Activated CD4-positive, alpha-beta T cell treated with anti-CD3 and anti-CD28 coated beads, Interleukin-2, Interleukin-4, amounts not matched to agents 100 ng/mL and 50 ng/mL, durations not matched to agents 16 hours and 8 hours (primary cell): Measurements from ENCODE around the gene FETUB.
"Not testable (repeated sequence)": the region's sequence is repeated elsewhere in the genome, so short reads cannot be mapped to it uniquely, and the experiment has no call there.

Source experiments
- DNase-seq: peaks from one replicate; pipeline ENCODE4 v3.0.0-alpha.2; 2020; ENCODE audit warnings: low spot score

The FETUB gene

DNA sequence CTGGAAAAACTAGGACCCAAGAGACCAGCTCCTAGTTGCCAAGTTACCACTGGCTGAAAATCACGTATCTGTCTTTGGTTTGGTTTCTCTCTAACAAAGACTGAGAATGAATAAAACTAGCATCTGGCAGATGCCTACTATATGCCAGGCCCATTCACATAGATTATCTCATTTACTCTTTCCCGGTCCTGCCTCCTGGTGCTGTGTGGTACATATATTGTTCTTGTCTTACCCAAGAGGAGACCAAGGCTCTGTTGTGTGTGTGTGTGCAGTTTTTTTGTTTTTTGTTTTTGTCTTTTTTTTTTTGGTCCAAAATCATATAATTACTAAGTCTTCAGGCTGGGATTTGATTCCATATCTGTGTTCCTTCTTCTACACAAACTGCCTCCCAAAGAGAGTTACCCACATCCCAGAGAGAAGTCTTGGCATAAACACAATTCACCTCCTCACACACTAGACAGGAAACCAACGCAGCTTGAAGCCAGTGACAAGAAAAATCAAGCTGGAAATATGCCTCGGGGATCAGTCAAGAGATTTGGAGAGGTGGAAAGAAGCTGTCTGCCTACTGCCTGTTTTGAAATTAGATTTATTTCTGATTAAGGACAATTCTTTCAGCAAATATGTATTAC lies 26.4 kb upstream of the FETUB start:
- DNase-seq, result no peak

DNA sequence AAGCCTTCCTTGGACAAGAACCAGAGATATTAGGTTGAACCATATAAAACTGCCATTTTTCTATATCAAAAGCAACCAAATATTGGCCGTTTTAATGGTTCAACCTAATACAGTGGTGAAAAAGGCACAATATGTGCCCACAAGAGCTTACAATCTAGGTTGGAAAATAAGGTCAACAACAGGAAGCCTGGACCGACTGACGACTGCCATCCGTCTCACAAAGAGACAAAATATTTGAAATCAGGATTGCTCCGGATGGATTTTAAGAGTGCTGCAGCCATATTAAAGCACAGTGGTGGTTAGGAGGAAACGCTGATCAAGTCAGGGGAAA lies 26.0 kb upstream of the FETUB start:
- DNase-seq, result no peak

DNA sequence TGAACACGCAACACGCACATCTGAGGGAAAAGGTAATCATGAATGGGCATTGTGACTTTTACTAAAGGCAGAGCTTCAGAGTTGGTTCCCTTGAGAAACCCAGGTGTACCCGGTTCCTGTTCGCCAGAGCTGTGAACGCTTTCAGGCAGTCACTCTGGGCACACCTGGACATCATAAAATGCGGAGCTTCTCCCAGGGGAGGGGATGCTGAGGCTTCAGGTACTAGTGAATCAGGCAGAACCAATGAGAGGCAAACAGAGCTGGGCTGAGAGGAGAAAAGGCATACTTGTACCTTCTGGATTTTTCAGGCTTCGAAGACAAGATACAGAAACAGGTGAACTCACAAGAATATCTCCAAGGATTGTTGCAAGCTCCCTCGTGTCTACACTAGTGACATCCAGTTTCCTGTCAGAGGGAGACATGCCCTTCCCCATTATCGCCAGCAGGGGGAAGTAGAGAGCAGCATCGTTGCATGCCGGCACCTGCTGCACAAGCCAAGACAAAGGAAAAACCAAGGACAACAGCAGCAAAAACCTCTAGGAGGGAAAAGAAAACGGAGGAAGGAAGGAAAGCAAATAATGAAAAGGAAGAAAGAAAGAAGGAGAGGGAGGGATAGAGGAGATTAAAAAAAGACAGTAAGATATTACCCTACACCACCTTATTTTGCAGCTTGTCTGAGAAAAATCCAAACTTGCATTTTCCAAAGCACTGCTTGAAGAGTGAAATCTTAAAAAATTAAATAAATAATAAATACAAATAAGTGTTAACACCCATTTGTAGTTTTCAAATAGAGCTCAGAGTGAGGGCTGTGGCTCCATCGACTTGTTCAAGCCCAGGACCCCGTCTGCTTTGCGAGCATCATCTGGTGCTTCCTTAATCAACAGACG lies 25.4 kb upstream of the FETUB start:
- DNase-seq, result peak; percentile 85

DNA sequence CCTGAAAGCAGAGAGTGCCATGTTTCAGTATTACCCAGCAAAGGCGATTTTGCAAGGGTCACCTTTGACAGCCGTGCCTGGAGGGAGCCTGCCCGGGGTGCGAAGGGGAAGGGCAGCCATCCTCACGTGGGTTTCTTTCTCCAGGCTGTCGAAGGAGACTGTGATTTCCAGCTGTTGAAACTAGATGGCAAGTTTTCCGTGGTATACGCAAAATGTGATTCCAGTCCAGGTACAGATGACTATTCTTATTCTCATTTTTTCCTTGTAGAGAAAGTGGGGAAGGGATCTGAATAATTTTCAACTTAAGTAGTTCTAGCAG lies 23.9 kb upstream of the FETUB start:
- DNase-seq, result no peak

DNA sequence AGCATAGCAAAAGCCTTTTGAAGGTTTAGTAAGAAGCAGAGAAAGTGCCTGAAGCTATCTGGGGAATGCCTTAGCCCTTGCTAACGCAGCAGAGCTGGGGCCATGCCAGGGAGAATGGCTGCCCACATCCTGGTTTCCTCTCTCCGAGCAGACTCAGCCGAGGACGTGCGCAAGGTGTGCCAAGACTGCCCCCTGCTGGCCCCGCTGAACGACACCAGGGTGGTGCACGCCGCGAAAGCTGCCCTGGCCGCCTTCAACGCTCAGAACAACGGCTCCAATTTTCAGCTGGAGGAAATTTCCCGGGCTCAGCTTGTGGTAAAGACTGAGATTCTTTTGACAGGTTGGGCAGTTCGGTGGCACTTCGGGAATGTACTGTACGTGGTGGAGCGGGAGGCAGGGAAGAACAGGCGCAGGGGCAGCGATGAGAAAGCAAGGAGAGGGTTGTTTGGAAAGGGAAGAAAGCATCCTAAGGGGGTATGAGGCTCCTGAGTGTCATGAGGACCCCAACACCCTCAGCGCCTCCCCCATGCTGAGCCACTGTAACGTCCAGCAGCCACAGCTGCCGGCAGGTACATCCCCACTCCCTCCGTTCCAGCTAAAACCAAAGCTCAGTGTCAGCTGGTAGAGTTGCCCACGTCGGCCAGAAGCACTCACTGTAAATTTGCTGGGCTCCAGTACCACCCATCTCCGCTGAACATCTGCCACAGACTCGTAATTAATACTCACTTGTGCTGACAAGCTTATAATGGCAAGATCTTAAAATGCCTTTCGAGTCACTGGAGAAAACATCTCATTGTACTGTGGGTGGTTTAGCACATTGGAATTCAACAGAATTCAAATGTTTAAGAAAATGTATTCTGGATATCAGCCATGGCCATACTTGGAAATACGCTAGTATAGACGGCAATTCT lies 22.9 kb upstream of the FETUB start:
- DNase-seq, result peak; percentile 88

DNA sequence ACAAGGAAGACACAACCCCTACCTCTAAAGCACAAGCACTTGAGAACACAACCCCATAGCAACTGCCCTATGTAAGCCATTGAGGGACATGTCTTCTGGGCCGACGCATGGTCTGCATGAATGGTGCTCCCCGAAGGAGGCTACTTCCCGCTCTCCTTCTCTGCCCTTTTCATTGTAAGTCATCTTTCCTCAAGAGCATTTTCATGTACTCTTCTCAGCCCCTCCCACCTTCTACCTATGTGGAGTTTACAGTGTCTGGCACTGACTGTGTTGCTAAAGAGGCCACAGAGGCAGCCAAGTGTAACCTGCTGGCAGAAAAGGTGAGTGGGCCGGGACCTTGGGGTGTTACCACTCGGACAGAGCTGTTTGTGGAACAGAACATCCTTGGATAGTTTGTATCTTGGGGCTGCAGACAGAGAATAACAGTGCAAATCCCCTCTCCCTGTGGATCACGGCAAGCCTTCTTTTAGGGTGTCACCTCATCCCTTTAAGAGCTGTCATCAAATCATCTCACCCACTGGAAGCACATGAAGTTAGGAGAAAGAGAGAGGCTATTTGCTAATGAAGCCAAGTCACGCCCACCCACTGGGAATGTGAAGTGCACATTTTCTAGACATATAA lies 21.8 kb upstream of the FETUB start:
- no peak for DNase-seq

DNA sequence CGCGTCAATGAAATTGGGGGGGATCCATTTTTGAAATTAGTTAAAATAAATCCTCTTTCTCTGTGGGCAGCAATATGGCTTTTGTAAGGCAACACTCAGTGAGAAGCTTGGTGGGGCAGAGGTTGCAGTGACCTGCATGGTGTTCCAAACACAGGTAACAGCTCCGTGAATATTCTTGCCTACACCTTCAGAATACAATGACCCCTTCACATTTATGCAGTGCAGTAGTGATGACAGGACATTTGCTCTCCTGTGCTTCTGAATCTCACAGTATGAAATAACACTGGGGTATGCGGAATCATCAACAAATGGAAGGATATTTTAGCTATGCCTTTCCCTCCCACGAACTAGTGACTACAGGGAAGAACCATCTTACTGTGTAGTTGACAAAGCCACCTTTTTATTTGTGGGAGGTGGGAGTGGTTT lies 20.4 kb upstream of the FETUB start:
- DNase-seq, result no peak

DNA sequence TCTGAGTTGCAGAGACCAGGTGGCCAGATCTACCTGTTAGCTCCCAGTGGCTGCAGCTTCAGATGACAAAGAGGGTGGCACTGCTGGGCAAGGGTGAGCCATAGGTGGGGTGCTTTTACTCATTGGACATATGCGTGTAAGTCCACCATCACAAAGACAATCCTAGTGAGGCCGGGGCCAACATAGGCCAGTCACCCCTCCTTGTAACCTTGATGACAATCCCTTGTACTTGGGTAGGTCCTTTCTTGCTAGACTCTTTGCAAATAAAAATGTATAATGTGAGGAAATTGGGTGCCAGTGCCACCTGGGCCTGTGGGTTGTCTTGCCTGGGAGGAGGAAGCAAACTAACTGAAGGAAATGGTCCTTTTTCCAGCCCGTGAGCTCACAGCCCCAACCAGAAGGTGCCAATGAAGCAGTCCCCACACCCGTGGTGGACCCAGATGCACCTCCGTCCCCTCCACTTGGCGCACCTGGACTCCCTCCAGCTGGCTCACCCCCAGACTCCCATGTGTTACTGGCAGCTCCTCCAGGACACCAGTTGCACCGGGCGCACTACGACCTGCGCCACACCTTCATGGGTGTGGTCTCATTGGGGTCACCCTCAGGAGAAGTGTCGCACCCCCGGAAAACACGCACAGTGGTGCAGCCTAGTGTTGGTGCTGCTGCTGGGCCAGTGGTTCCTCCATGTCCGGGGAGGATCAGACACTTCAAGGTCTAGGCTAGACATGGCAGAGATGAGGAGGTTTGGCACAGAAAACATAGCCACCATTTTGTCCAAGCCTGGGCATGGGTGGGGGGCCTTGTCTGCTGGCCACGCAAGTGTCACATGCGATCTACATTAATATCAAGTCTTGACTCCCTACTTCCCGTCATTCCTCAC lies 19.7 kb upstream of the FETUB start:
- DNase-seq, result no peak

DNA sequence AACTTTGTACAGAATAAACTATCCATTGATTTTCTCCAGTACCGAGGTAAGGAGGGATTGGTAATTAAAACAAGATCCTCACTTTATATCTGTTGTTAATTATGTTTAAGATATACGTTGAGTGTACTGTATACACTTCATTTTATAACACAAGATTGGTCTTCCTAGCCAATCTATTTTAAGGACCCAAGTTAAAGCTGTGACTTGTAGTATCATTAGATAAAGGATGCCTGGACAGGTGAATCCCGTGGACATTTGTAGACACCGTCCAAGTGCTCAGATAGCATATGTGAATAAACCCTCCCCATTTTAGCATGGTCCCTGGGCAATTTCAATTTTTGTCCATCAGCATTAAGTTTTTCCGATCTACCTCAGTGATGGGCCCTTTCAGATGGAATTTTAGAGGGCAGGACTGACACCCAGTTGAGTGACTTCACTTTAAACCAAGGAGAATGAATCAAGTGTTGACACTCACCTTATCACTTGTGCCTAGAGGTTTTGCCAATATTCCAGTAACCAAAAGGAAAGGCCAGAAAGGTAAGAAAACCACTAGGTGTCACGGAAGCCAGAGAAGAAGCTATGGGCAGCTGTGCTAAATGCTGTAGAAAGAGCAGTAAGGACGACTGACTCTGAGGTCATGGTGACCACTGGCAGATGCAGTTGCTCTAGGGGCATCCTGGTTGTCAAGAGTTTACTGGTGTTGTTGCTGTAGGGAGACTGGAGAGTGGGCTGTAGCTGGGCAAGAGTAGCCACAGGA lies 18.1 kb upstream of the FETUB start:
- DNase-seq, result no peak

DNA sequence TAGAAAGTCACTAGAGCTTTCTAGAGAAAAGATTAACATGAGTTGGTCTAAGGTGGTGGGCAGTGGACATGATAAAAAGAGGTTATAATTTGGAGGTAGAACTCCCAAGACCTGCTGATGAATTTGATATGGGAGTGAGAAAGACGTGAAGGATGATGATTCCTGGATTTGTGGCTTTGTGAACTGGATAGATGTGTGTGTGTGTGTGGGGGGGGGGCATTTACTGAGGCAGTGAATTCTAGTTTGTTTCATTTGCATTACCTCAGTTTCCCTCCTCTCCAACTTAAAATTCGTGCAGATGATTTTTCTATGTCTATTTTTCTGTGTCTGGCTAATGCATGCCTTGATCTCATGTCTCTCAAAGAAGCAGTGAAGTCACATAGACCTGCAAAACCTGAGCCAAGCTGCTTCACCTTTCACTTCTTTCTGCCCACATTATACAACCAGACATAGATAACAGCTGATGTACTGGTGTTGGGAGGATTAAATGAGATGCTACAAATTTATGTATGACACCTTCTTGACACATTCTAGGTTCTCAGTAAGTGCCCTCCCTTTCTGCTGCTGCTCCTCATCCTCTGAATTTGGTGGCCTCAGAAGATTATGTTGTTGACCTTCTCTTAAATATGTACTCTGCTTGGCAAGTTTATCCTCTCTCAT lies 17.4 kb upstream of the FETUB start:
- no peak for DNase-seq

DNA sequence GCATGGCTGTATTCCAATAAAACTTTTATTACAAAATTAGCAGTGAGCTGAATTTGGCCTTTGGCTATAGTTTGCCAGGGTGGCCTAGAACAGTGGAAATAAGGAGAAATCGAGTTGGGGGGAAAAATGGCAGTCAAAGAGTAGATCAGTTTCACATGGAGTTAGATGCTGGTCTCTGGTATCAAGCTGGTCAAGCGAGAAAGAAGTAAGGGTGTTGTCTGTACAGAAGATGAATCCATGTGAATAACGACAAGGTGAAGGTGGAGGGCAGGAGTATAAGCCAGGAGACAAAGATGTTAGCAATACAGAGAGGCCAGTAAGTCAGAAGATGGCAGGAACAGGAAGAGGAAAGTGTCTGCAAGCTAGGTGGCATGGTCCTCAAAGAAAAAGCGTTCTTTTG lies 15.6 kb upstream of the FETUB start:
- no peak for DNase-seq

DNA sequence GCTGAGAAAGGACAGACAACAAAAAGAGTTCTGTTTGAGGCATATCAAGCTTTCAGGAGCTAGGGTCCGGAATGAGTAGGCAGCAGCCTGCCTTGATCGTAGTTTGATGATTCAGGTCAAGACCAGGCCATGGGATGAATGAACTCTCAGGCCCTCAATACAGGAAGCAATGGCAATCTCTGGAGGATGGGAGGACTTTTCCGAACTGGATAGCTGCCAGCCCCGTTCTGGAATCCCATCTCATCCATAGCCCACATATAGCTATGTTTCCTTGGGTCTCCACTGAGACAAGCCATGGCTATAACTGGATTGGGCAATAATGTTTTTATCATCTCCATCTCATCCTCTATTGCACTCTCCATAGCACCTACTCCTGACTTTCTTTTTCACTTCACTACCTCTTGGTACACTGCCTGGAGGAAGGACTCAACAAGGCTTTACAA lies 14.6 kb upstream of the FETUB start:
- no peak for DNase-seq

DNA sequence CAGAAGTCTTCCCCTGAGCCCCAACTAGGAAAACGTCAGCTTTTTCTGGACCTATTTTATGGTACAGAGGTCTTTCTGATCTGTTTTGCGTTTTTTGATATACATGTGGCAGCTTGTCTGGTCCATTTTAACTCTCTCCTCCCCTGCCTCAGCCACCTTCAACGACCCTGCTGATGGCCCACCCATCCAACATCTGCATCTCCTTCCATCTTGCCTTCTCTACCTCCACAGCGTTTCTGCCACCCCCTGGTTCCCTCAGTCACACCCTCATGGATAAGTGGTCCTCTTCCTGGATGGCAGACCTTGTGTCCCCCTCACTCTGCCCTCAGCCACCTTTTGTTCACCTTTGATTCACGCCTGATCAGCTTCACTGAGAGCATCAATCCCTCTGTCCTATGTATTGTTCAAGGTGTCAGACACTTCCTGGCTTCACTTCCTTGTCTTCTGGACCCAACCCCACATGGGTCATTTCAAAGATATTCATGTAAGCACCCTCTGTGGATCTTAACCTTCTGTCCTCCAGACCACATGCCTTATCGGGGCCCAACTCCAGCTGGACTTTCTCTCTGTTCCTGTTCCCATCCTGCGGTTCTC lies 13.8 kb upstream of the FETUB start:
- DNase-seq, result no peak

DNA sequence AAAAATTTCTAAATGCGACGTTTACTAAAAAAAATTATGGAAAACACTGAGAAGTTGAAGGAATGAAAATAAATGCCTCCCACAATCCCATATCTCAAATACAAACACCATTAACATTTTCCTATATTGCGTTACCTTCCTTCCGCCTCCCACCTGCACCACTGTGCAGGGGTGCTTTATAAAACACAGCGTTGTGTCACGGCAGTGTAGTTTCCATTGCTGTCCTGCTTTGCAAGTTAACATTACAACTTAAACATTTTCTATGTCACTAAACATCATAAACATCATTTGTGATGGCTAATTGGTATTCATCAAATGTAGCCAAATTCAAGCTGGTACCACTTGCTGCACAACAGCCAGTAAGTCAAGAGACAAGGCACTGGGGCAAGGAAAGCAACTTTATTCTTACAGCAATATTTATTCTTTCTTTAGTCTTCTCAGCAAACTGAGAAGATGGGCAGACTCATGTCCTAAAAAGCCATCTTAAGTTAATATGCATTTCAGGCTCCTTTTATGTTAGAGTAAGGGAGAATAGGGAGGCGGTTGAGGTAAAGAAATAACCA lies 12.3 kb upstream of the FETUB start:
- DNase-seq, result no peak

DNA sequence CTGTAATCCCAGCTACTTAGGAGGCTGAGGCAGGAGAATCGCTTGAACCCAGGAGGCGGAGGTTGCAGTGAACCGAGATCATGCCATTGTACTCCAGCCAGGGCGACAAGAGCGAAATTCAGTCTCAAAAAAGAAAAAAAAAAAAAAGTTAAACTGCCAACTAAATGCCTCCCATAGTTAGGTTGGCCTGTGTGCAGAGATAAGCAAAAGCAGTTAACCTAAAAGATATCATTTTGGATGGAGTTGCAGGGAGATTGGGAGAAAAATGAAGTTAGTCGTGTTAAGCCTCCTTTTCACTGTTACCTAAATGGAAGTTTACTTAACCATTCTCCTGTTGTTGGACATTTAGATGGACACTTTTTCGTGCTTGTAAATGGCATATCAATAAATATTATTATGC lies 11.4 kb upstream of the FETUB start:
- DNase-seq, result no peak

DNA sequence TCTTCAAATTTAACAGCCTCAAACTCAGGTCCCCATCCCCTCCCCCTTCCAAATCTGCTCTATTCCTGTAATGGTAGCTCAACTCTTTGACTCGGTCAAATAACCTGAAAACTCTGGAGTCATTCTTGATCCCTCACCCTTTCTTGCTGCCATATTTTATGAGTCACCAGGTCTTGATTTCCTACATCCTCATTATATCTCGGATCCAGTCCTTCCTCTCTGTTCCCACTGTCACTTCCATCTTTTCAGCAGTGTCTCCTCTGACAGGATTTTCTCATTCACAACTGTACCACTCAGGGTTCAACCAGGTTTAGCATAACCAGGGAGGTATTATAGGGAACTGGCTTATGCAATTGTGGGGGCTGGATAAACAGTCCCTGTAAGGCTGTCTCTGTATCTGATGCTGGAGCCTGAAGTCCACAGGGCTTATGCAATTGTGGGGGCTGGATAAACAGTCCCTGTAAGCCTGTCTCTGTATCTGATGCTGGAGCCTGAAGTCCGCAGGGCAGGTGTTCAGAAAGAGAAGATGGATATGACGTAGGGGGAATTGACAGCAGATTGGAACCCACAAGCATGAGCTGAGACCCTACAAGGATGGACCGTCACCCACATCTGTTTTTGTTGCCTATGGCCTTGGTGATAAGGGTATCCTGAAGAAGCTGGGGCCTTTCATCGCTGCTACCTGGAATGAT lies 9.1 kb upstream of the FETUB start:
- no peak for DNase-seq

DNA sequence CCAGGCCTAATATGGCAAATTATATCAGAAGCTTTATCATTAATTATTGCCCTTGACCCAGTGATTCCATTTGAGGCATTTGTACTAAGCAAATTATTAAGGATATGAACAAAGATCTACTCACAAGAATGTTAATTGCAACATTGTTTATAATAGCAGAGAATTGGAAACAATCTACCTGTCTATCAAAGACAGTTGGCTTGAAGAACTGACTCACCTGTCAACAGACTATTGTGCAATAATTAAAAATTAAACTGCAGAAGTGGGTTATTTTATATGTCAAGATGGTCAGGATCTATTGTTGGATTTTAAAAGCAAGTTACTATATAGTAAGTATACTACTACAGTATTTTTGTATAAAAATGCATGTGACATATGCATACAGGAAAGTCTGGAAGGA lies 6.7 kb upstream of the FETUB start:
- DNase-seq, result no peak

DNA sequence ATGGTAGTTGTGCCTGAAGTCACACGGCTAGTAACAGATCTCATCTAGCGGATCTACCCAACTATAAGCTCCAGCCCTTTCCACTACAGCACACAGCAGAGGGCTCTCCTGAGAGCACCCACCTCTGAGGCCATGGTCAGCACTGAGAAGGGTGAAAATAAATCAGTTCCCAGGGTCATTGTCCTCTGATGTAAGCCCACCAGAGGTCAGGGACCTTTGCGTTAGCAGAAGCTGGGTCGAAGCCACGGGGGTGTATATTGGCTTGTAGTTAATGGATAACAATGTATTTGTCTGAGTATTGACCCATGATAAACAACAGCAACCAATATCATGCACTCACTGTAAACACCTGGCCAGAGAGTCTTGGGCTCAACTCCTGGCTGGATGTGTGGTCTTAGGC lies 6.0 kb upstream of the FETUB start:
- not testable (repeated sequence) for DNase-seq

DNA sequence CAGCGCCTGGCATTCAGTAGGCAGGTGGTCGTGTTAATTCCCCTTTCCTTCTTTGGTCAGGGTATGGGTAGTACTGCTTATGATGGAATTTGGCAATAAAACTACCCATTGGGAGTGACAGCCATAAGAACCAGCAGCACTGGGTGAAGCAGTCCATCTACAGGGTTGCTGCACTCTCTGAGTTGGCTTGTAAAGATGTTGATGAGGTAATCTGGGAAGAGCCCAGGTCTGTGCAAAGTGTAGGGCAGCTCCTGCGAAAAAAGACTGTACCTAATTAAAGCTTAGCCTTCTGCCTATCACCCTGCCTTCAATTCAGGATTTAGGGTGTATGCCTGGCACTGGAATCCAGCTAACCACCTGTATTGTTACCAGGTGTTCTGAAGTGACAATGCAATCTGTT lies 4.7 kb upstream of the FETUB start:
- no peak for DNase-seq
